ENCODE data around the gene PPP3R1. TPM values are rescaled to one million over a fixed set of nuclear protein-coding genes. Genes with fewer than 3 reads are reported as not detected.

Gene PPP3R1
- total RNA-seq, 1 donor from 2014 or later: 46.3 TPM

DNA sequence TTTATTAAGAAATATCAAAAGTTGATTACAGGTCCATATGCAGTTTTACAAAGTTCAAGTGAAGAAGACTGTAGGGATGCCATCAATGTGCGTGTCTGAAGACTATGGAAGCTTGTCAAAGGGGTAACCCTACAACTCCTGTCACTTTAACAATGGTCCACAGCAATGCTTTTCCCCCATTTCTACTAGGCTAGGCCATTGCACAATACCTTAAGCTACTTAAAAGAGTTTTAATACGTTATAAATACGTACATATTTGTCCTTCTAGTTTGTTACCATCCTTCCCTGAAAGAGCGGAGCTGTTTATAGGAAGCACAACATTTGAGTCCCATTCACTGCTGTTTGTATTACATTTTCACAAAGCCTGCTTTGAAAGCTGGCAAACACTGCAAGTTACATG, 40.7 kb upstream of the PPP3R1 start:
- no peak for DNase-seq (ENCODE audit: extremely low spot score, unreplicated experiment)

DNA sequence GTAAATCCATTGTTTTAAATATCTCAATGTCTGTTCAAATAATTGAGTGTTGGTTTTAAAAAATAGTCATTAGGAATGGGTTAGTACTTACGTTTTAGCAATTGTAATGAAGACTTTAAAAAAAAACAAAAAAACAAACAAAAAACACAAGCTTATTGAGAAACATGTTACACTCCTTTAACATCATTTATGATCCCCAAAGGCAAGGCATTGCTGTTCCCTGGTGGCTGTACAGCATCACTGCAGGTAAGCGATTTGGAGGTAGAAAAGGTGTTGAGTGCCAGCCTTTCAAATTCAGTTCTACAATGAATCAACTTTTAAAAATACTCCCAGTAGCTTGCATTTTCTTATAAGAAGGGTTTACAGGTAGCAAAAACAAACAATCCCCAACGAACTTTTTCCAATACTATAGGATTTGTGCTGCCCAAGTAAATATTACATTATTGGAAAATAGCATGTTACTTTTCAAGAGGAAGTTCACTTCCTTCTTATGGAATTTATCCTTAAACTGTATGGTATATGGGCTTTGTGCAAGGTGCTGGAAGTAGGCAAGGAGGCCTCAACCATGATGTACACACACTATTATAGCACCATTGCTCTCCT, 39.9 kb upstream of the PPP3R1 start:
- Mint-ChIP-seq H3K27me3 (no peaks in the 10 kb centered on the region), H3K4me1 (ENCODE audit: unreplicated experiment) (peaks cover 15% of the 10 kb centered on the region), H3K36me3 (no peaks in the 10 kb centered on the region), H3K9me3 (no peaks in the 10 kb centered on the region), H3K27ac (no peak overlapping the region), H3K4me3 (no peak overlapping the region)
- no peak for DNase-seq (ENCODE audit: extremely low spot score, unreplicated experiment)
- TF ChIP-seq, protein P1, sequence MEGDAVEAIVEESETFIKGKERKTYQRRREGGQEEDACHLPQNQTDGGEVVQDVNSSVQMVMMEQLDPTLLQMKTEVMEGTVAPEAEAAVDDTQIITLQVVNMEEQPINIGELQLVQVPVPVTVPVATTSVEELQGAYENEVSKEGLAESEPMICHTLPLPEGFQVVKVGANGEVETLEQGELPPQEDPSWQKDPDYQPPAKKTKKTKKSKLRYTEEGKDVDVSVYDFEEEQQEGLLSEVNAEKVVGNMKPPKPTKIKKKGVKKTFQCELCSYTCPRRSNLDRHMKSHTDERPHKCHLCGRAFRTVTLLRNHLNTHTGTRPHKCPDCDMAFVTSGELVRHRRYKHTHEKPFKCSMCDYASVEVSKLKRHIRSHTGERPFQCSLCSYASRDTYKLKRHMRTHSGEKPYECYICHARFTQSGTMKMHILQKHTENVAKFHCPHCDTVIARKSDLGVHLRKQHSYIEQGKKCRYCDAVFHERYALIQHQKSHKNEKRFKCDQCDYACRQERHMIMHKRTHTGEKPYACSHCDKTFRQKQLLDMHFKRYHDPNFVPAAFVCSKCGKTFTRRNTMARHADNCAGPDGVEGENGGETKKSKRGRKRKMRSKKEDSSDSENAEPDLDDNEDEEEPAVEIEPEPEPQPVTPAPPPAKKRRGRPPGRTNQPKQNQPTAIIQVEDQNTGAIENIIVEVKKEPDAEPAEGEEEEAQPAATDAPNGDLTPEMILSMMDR (conservative IDR thresholded peaks at IDR 0.05): peak; percentile 77

More for the DNA sequence above, 40.7 kb upstream of the PPP3R1 start:
- TF ChIP-seq, protein P1 (conservative IDR thresholded peaks at IDR 0.05): no peak
- Mint-ChIP-seq H3K27me3 (no peaks in the 10 kb centered on the region), H3K4me1 (ENCODE audit: unreplicated experiment) (peaks cover 8% of the 10 kb centered on the region), H3K36me3 (no peaks in the 10 kb centered on the region), H3K9me3 (no peaks in the 10 kb centered on the region), H3K27ac (no peak overlapping the region), H3K4me3 (no peak overlapping the region)

DNA sequence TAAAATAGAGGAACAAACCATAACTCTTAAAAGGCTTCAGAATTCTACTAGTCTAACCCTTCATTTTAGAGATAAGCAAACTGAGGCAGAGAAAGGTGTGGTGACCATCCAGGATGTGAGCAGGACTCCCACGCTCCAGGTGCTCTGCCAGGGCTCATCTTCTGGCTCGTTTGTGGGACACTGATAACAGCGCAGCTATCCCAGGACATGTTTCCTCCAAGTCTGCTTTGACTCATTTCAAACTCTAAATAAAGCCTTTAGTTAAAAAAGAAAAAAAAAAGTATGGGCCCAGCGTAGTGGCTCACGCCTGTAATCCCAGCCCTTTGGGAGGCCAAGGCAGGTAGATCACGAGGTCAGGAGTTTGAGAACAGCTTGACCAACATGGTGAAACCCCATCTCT, 39.0 kb upstream of the PPP3R1 start:
- DNase-seq (ENCODE audit: extremely low spot score, unreplicated experiment): no peak
- Mint-ChIP-seq H3K27me3 (no peaks in the 10 kb centered on the region), H3K4me3 (no peak overlapping the region), H3K36me3 (no peaks in the 10 kb centered on the region), H3K27ac (no peak overlapping the region), H3K9me3 (no peaks in the 10 kb centered on the region), H3K4me1 (ENCODE audit: unreplicated experiment) (peaks cover 15% of the 10 kb centered on the region)
- TF ChIP-seq, protein P1 (conservative IDR thresholded peaks at IDR 0.05): no peak

DNA sequence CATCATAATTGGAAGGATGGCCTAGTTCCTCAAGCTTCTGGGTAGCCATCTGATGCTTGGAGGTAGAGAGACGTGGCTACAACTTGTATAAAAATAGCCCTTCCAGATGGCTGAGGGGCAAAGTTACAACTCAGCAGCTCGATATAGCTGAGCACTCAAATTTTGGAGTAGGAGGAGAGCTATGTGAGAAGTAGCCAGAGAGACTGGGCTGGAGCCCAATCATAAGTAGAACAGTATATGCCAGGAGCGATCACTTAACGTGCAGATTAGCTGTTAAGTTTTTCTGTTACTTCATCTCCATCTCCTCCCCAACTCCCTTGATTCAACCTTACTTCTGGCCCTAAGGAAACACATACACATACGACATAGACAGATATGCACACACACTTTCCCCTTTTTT, 38.6 kb upstream of the PPP3R1 start:
- no peaks in the 10 kb centered on the region for H3K36me3 Mint-ChIP-seq
- TF ChIP-seq, protein P1 (conservative IDR thresholded peaks at IDR 0.05): no peak
- DNase-seq (ENCODE audit: extremely low spot score, unreplicated experiment): no peak
- H3K4me1 Mint-ChIP-seq (ENCODE audit: unreplicated experiment): peaks cover 15% of the 10 kb centered on the region
- no peak overlapping the region for H3K4me3 Mint-ChIP-seq
- no peaks in the 10 kb centered on the region for H3K9me3 Mint-ChIP-seq
- H3K27ac Mint-ChIP-seq: no peak overlapping the region
- H3K27me3 Mint-ChIP-seq: no peaks in the 10 kb centered on the region

DNA sequence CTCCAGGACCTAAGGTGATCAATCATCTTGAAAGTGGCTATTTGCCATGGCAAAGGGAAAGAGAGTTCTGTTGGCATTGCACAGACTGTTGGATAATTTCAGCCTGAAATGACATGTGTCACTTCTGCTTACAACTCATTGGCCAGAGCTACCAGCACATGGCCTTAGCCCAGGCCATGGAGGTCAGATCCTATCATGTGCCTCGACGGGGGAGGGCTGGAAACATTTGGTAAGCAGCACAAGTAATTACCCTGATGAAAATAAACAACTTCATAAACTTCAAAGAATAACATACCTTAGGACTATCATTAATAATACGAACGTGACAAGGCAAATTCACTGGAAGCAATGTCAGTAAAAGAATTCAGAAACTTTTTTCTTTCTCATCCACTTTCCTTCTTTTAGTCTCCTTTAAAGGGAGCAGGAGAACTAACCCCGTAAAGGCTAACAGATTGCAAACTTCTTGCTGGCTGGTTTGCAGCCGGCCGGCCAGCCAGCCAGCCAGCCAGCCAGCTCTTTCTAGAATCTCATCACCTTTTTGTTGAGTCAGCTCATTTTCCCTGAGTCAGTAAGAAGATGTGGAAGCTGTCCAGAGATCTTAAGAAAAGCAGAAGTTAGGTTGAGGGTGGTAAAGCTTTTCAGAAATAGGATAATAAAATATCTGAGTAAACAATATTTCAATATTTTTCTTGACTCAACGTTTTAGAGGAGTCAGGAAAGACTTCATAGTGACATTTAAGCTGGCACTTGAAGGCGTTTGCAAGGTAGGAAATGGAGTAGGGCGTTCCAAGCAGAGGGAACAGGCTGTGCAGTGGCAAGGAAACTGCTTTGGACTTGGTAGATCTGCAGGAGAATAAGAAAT, 35.5 kb upstream of the PPP3R1 start:
- Mint-ChIP-seq H3K27me3 (no peaks in the 10 kb centered on the region), H3K4me3 (no peak overlapping the region), H3K9me3 (no peaks in the 10 kb centered on the region), H3K4me1 (ENCODE audit: unreplicated experiment) (peaks cover 15% of the 10 kb centered on the region), H3K27ac (peak overlapping the region; percentile 14), H3K36me3 (no peaks in the 10 kb centered on the region)
- DNase-seq (ENCODE audit: extremely low spot score, unreplicated experiment): no peak
- TF ChIP-seq, protein P1 (conservative IDR thresholded peaks at IDR 0.05): no peak

All from type B pancreatic cell (in vitro differentiated cells).